C4-2B (cell line): ENCODE measurements around the gene ANKS6.

ENCODE experiments used
- H3K27ac ChIP-seq: fragments of 450-650 bp; 2 replicates; pipeline ENCODE4 v1.5.1; 2017
- ZFX ChIP-seq: fragments of 450-650 bp; IDR thresholded peaks from 2 replicates; pipeline ENCODE4 v1.6.1; 2017
- TF ChIP-seq, protein P1 (sequence below): fragments of 450-650 bp; conservative IDR thresholded peaks from 2 replicates; pipeline ENCODE4 v1.5.1; 2017; ENCODE audit warnings: mild to moderate bottlenecking

ANKS6 gene

DNA sequence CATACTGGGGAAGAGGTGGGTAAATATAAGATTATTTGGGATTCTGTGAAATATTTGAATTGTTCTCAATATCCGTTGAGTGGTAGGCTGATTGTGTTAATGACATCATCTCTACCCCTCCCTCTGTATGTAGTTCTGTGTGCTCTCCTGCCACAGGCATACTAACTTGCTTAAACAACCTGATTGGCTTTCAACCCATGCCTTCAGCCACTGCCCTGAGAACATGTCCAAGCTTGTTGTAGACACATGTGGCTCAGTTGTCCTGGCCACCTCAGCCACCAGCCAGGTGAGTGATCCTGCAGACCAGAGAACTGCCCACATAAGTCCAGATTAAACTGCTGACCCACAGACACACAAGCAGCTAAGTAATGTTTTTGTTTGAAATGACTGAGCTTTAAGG lies 31.1 kb downstream of the ANKS6 start:
- no peak overlapping the region for H3K27ac ChIP-seq

DNA sequence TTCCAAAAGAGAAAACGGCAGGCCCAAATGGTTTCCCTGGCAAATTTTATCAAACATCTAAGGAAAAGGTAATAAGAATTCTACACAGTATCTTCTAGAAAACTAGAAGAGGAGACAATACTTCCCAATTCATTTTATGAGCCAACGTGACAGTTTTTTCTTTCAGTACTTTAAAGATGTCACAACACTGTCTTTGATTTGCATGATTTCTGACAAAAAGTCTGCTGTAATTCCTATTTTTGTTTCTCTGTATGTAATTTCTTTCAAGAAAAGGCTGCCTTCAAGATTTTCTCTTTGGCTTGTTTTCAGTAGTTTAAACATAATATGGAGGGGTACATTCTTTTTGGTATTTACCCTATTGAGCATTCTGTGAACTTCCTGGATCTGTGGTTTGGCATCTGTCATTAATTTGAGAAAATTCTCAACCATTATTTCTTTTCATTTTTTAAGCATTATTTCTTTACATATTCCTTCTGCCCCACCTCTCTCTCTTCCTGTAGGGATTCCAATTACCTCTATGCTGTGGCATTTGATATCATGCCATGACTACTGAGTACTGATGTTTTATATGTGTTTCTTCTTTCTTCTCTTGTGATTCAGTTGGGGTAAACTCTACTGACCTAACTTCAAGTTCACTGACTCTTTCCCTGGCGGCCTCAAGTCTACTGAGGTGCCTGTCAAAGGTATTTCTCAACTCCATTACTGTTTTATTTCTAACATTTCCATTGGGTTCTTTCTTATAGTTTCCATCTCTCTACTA lies 32.2 kb downstream of the ANKS6 start:
- no peak for TF ChIP-seq ZFX
- TF ChIP-seq, protein P1, sequence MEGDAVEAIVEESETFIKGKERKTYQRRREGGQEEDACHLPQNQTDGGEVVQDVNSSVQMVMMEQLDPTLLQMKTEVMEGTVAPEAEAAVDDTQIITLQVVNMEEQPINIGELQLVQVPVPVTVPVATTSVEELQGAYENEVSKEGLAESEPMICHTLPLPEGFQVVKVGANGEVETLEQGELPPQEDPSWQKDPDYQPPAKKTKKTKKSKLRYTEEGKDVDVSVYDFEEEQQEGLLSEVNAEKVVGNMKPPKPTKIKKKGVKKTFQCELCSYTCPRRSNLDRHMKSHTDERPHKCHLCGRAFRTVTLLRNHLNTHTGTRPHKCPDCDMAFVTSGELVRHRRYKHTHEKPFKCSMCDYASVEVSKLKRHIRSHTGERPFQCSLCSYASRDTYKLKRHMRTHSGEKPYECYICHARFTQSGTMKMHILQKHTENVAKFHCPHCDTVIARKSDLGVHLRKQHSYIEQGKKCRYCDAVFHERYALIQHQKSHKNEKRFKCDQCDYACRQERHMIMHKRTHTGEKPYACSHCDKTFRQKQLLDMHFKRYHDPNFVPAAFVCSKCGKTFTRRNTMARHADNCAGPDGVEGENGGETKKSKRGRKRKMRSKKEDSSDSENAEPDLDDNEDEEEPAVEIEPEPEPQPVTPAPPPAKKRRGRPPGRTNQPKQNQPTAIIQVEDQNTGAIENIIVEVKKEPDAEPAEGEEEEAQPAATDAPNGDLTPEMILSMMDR, result no peak
- no peak overlapping the region for H3K27ac ChIP-seq

More for the DNA sequence above, 31.1 kb downstream of the ANKS6 start:
- TF ChIP-seq ZFX, result no peak
- TF ChIP-seq, protein P1, result no peak

DNA sequence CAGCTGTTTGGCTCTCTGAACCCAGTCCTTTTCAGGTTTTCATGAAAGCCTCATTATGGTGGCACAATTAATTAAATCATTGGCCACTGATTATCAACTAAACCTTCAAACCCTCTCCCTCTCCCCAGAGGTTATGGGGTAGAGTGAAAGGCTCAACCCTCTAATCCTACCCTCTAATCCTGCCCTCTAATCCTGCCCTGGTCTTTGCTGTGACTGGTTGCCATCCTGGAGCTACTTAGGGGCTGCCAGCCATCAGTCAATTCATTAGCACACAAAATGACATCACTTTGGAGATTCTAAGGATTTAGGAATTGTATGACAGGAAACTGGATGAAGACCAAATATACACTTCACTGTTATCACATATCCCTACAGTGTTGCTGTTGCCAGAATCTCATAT lies 36.1 kb downstream of the ANKS6 start:
- TF ChIP-seq, protein P1, result no peak
- no peak for TF ChIP-seq ZFX
- H3K27ac ChIP-seq, result no peak overlapping the region

DNA sequence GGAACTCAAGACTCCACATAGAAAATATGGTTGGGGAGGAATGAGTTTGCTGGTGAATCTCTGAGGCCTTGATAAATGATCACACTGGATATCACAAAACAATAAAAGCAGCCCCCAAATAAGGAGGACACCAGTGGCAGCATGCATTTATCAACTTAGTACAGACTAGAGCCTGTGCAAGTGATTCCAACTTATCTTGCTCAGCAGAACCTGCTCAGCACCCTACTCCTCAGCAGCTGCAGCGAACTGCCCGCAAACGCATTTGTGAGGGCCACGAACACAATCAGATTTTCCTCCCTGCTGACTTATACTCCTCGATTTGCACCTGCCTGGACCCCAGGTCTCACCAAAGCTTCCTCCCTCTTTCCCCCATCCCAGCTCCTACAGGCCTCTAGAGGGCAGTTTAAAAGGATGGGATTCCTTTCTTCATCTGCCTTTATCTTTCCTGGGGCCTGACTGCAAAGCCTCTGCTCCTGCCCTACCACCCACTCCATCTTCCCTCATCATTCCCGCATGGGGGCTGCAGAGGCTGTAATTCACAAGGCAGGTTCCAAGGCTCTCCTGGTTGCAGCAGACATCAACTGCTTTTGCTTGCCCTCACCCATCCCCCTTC lies 41.2 kb downstream of the ANKS6 start:
- H3K27ac ChIP-seq, result no peak overlapping the region
- TF ChIP-seq ZFX, result no peak
- TF ChIP-seq, protein P1, result no peak

DNA sequence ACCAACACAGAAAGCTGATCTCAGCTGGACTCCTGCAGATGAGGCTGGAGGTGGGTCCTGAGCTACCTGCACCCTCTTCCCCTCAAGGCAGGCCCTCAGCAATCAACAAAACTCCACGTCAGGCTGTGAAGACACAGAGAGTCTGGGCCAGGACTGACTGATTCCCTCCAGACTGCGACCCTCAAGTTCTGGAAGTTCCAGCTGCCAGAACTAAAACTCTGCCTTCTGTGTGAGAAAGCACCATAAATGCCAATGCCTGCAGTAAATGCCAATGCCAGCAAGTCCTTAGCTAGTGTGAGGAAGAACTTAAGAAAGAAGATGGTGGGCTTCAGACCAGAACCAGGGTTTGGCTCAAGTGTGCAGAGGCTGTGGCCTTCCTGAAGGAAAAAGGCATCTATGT lies 45.1 kb downstream of the ANKS6 start:
- no peak overlapping the region for H3K27ac ChIP-seq
- TF ChIP-seq ZFX, result no peak

DNA sequence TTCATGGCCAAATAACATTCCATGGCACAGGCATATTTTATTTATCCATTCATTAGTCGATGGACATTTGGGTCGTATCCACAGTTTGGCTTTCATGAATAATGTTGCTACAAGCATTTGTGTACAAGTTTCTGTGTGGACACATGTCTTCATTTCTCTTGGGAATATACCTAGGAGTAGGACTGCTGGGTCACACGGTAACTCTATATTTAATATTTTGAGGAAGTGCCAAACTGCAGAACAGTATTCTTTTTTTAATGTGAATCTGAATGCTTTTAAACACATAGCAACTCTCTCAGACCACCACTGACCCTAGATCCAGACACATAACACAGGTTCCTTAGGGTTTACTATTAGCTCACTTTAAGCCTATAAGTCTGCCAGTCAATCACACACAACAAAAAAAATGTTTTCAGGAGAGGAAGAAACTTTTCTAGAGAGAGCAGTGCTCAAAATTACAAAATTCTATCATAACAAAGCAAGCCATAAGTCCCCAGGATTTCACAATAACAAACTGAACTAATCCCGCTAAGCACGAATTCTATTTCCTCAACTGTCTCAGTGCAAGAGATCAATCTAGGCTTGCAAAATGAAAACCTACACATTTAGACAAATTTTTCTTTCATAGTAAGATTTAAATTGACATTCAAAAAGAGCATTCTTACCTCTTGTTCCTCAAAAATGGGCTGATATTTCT lies 45.8 kb downstream of the ANKS6 start:
- TF ChIP-seq ZFX, result no peak
- TF ChIP-seq, protein P1, result no peak
- no peak overlapping the region for H3K27ac ChIP-seq

DNA sequence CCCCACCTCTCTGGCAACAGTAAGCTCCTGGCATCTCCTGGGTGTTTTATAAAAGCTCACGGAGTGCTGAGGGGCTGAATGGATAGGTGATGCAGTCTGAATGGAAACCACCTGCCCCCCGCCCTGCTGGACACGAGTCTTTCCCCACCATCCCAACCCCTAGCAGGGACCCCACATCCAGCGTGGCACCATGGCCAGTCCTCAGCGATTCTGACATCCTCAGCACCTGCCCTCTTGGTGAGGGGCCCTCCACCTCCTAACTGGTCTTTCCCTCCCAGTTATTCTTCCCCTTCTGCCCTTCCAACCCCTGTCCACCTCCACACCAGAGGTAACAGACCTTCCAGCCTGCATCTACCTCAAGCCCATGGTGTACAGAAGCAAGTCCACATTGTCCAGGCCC lies 48.9 kb downstream of the ANKS6 start:
- no peak for TF ChIP-seq ZFX
- TF ChIP-seq, protein P1, result no peak
- H3K27ac ChIP-seq, result no peak overlapping the region
